H1 (cell line): Measurements from ENCODE around the gene SYNDIG1. TPM values are rescaled to one million over a fixed set of nuclear protein-coding genes. Genes with fewer than 3 reads are reported as not detected.

ENCODE experiments used
- CTCF ChIA-PET: fragments of 300-600 bp; sonication (Branson Sonifier 250); formaldehyde crosslinking; loops from one replicate; lab custom pipeline; 2021; ENCODE audit not compliant: partially characterized antibody; lab: Charles Lee
- POLR2A ChIA-PET: fragments of 300-600 bp; sonication (Branson Sonifier 250); formaldehyde crosslinking; loops from one replicate; lab custom pipeline; 2021; ENCODE audit warnings: inconsistent platforms; ENCODE audit not compliant: partially characterized antibody; lab: Charles Lee
- DNase-seq, 2 experiments: peaks; one replicate each; pipeline versions ENCODE4 v3.0.0 to v3.0.0-alpha.2; 2010 to 2022; ENCODE audit warnings: low spot score in 2 of 2, low read depth in 1 of 2, mixed read lengths in 1 of 2
- FAIRE-seq: peaks from 2 replicates; lab custom pipeline; 2011; peaks lifted over from hg19 to GRCh38; lab: Jason Lieb, UNC
- H2AFZ ChIP-seq: 2 replicates; pipeline ENCODE4 v1.8.1; 2012; ENCODE audit warnings: low read length, inconsistent platforms
- H2AK5ac ChIP-seq: 2 replicates; pipeline ENCODE4 v1.6.1; 2013; ENCODE audit warnings: low read depth, low read length
- H2BK120ac ChIP-seq: replicated peaks from 2 replicates; pipeline ENCODE3; 2013; ENCODE audit warnings: low read depth, low read length, inconsistent platforms
- H2BK12ac ChIP-seq: 2 replicates; pipeline ENCODE4 v1.6.1; 2013; ENCODE audit warnings: low read depth, low read length
- H2BK15ac ChIP-seq: 2 replicates; pipeline ENCODE4 v1.6.1; 2013; ENCODE audit warnings: low read length
- H2BK20ac ChIP-seq: 2 replicates; pipeline ENCODE4 v1.6.1; 2013; ENCODE audit warnings: low read length
- H2BK5ac ChIP-seq: 2 replicates; pipeline ENCODE4 v1.6.1; 2013; ENCODE audit warnings: low read depth, low read length
- H3K14ac ChIP-seq: 2 replicates; pipeline ENCODE4 v1.6.1; 2013; ENCODE audit warnings: inconsistent platforms; ENCODE audit not compliant: insufficient read length
- H3K18ac ChIP-seq: 2 replicates; pipeline ENCODE4 v1.6.1; 2013; ENCODE audit warnings: low read length; ENCODE audit errors: extremely low read depth
- H3K23ac ChIP-seq: 2 replicates; pipeline ENCODE4 v1.6.1; 2013; ENCODE audit warnings: inconsistent platforms; ENCODE audit not compliant: insufficient read length
- H3K23me2 ChIP-seq: 2 replicates; pipeline ENCODE4 v1.6.1; 2013; ENCODE audit warnings: low read depth, low read length
- H3K27ac ChIP-seq: 2 replicates; pipeline ENCODE4 v1.6.1; 2011; ENCODE audit warnings: low read depth, low read length, inconsistent platforms
- H3K27me3 ChIP-seq, 4 experiments: replicated peaks in 1 of 4; 1 replicate in 1 of 4; 2 replicates in 3 of 4; pipeline versions ENCODE4 v1.6.1 to v1.8.1; 2011 to 2013; ENCODE audit warnings: low read length in 3 of 4, mild to moderate bottlenecking in 3 of 4, inconsistent platforms in 2 of 4, mixed read lengths in 2 of 4, moderate library complexity in 1 of 4; ENCODE audit not compliant: control insufficient read depth in 3 of 4, insufficient read depth in 3 of 4; ENCODE audit errors: extremely low read depth in 1 of 4
- H3K36me3 ChIP-seq, 4 experiments: 2 replicates each; pipeline versions ENCODE4 v1.6.1 to v1.8.1; 2011 to 2013; ENCODE audit warnings: mild to moderate bottlenecking in 4 of 4, low read length in 3 of 4, moderate library complexity in 2 of 4, control low read depth in 1 of 4, inconsistent platforms in 1 of 4; ENCODE audit not compliant: insufficient read depth in 4 of 4, control insufficient read depth in 2 of 4
- H3K4ac ChIP-seq: replicated peaks from 2 replicates; pipeline ENCODE3; 2013; ENCODE audit warnings: low read length, low read depth, mixed read lengths, inconsistent platforms; ENCODE audit not compliant: insufficient read length
- H3K4me1 ChIP-seq, 4 experiments: replicated peaks in 1 of 4; 1 replicate in 1 of 4; 2 replicates in 3 of 4; pipeline versions ENCODE4 v1.6.1 to v1.8.1; 2011 to 2013; ENCODE audit warnings: low read length in 3 of 4, inconsistent platforms in 2 of 4, mixed read lengths in 1 of 4; ENCODE audit not compliant: insufficient read depth in 4 of 4, control insufficient read depth in 3 of 4
- H3K4me2 ChIP-seq, 2 experiments: 2 replicates each; pipeline versions ENCODE4 v1.6.1 to v1.8.1; 2011 to 2013; ENCODE audit warnings: low read depth in 2 of 2, low read length in 2 of 2, control low read depth in 1 of 2, inconsistent platforms in 1 of 2, mild to moderate bottlenecking in 1 of 2; ENCODE audit not compliant: insufficient read depth in 1 of 2
- H3K4me3 ChIP-seq, 4 experiments: fragments of 200-600, 300-600 bp in 1 of 4; sonication (generic), shearing (Covaris generic), sonication (Bioruptor Twin) in 1 of 4; 2 replicates each; pipeline versions ENCODE4 v1.5.1 to v1.8.1; 2011 to 2016; ENCODE audit warnings: low read length in 4 of 4, low read depth in 3 of 4, control low read depth in 2 of 4, inconsistent platforms in 2 of 4, mild to moderate bottlenecking in 2 of 4, mixed read lengths in 1 of 4, moderate library complexity in 1 of 4; ENCODE audit not compliant: insufficient read depth in 2 of 4; ENCODE audit errors: extremely low read depth in 1 of 4
- H3K56ac ChIP-seq: replicated peaks from 2 replicates; pipeline ENCODE3; 2013; ENCODE audit warnings: low read depth, mild to moderate bottlenecking, mixed read lengths, low read length, inconsistent platforms; ENCODE audit not compliant: insufficient read length
- H3K79me1 ChIP-seq: 2 replicates; pipeline ENCODE4 v1.6.1; 2013; ENCODE audit warnings: low read depth, low read length, control low read depth
- H3K79me2 ChIP-seq, 2 experiments: 2 replicates each; pipeline versions ENCODE4 v1.6.1 to v1.8.1; 2012 to 2013; ENCODE audit warnings: low read length in 2 of 2, mild to moderate bottlenecking in 2 of 2, inconsistent platforms in 1 of 2; ENCODE audit not compliant: insufficient read depth in 2 of 2, control insufficient read depth in 1 of 2
- H3K9ac ChIP-seq, 4 experiments: replicated peaks in 1 of 4; 1 replicate in 1 of 4; 2 replicates in 3 of 4; pipeline versions ENCODE4 v1.6.1 to v1.8.1; 2011 to 2013; ENCODE audit warnings: low read depth in 3 of 4, low read length in 3 of 4, control low read depth in 2 of 4, mild to moderate bottlenecking in 2 of 4, moderate library complexity in 2 of 4, inconsistent platforms in 1 of 4; ENCODE audit errors: extremely low read depth in 1 of 4
- H3K9me3 ChIP-seq, 2 experiments: 2 replicates each; pipeline versions ENCODE4 v1.6.1 to v1.8.1; 2012 to 2013; ENCODE audit warnings: mild to moderate bottlenecking in 2 of 2, moderate library complexity in 2 of 2, control low read depth in 1 of 2, inconsistent platforms in 1 of 2, low read depth in 1 of 2, low read length in 1 of 2, mixed read lengths in 1 of 2; ENCODE audit not compliant: insufficient read depth in 2 of 2
- H4K20me1 ChIP-seq, 2 experiments: replicated peaks in 1 of 2; 2 replicates each; pipeline versions ENCODE3 to v1.8.1; 2011 to 2013; ENCODE audit warnings: inconsistent platforms in 2 of 2, low read length in 2 of 2, mild to moderate bottlenecking in 1 of 2; ENCODE audit not compliant: insufficient read depth in 2 of 2, control insufficient read depth in 1 of 2
- H4K5ac ChIP-seq: 2 replicates; pipeline ENCODE4 v1.6.1; 2013; ENCODE audit warnings: low read length, low read depth, mixed read lengths, inconsistent platforms; ENCODE audit not compliant: insufficient read length
- H4K8ac ChIP-seq: 2 replicates; pipeline ENCODE4 v1.8.0; 2013; ENCODE audit warnings: mild to moderate bottlenecking, moderate library complexity, low read length, inconsistent platforms; ENCODE audit not compliant: insufficient read depth; ENCODE audit errors: extremely low read depth
- H4K91ac ChIP-seq: replicated peaks from 2 replicates; pipeline ENCODE3; 2013; ENCODE audit warnings: low read length, mixed read lengths, inconsistent platforms; ENCODE audit not compliant: insufficient read length
- CBX5 ChIP-seq: fragments of 300-800, 300-1000 bp; sonication (generic); IDR thresholded peaks from 2 replicates; pipeline ENCODE4 v1.7.1; 2016; ENCODE audit warnings: antibody characterized with exemption, low read length, low read depth
- CTCF ChIP-seq, 3 experiments: IDR thresholded peaks; 1 replicate in 2 of 3; 2 replicates in 1 of 3; pipeline versions ENCODE4 v1.5.1 to v1.6.1; 2011; ENCODE audit warnings: low read length in 3 of 3, mild to moderate bottlenecking in 3 of 3, inconsistent platforms in 2 of 3, low read depth in 1 of 3, moderate library complexity in 1 of 3; ENCODE audit not compliant: insufficient read depth in 1 of 3; ENCODE audit errors: control extremely low read depth in 1 of 3
- FOSL1 ChIP-seq: IDR thresholded peaks from 2 replicates; pipeline ENCODE4 v1.6.1; 2011; ENCODE audit warnings: mild to moderate bottlenecking, low read depth, low read length, moderate library complexity; ENCODE audit not compliant: insufficient read depth
- PHF8 ChIP-seq: fragments of 200-600 bp; sonication (generic); conservative IDR thresholded peaks from 2 replicates; pipeline ENCODE4 v1.7.1; 2012; ENCODE audit warnings: low read depth, mild to moderate bottlenecking, inconsistent platforms, low read length, moderate library complexity
- RAD21 ChIP-seq, 2 experiments: IDR thresholded peaks in 1 of 2; conservative IDR thresholded peaks in 1 of 2; 2 replicates each; pipeline ENCODE4 v1.6.1; 2011; ENCODE audit warnings: low read depth in 2 of 2, low read length in 2 of 2, improper control_type of control experiment in 1 of 2, inconsistent platforms in 1 of 2, mild to moderate bottlenecking in 1 of 2, moderate library complexity in 1 of 2
- SRF ChIP-seq: IDR thresholded peaks from 2 replicates; pipeline ENCODE4 v1.6.1; 2011; ENCODE audit warnings: mild to moderate bottlenecking, low read depth, low read length, moderate library complexity
- SUZ12 ChIP-seq: fragments of 200-600 bp; sonication (generic); IDR thresholded peaks from 2 replicates; pipeline ENCODE4 v1.6.1; 2012; ENCODE audit warnings: mild to moderate bottlenecking, inconsistent platforms, low read length, moderate library complexity, mixed read lengths
- TCF12 ChIP-seq: IDR thresholded peaks from 2 replicates; pipeline ENCODE4 v1.6.1; 2011; ENCODE audit warnings: low read depth, mild to moderate bottlenecking, low read length
- WGBS, 2 experiments: shearing (Covaris generic) in 1 of 2; methylation state at CpG; one replicate each; pipeline versions ENCODE4 v1.1.6 to v1.1.7; 2013 to 2015; ENCODE audit warnings: low lambda C conversion rate in 2 of 2, mixed read lengths in 2 of 2, inconsistent platforms in 1 of 2, low coverage in 1 of 2, missing lambda C conversion rate in 1 of 2; ENCODE audit not compliant: insufficient replicate concordance in 2 of 2, insufficient coverage in 1 of 2, insufficient read length in 1 of 2; ENCODE audit errors: extremely low coverage in 1 of 2, missing lambda C conversion rate in 1 of 2; 5-methylcytosine and 5-hydroxymethylcytosine counted together
- polyA plus RNA-seq, 7 experiments: library from polyadenylated mRNA; depleted of rRNA in 3 of 7; stranded (reverse) in 5 of 7; unstranded in 2 of 7; fragments of >200 nt in 5 of 7; fragments of 200-250 nt in 2 of 7; gene quantifications; 1 replicate in 5 of 7; 2 replicates in 1 of 7; 4 replicates in 1 of 7; pipeline versions ENCODE4 v1.2.1 to v1.2.3, GENCODE V29; 2011 to 2013; ENCODE audit warnings: missing spikeins in 2 of 7, mixed read lengths in 2 of 7
- total RNA-seq: library from RNA; stranded (reverse); fragmentation: NEBNext Ultra II Directional; extraction: Animal tissue kit (Norgen Biotek cat#: 25700); gene quantifications from 2 replicates; pipeline ENCODE4 v1.2.1, GENCODE V29; 2021
- TF ChIP-seq, protein P1 (sequence below): IDR thresholded peaks from 2 replicates; pipeline ENCODE4 v1.6.1; 2012; ENCODE audit warnings: low read length, inconsistent platforms

Gene SYNDIG1
- total and polyA plus RNA-seq, 2 of the 8 experiments (the other 6 are each of a cell fraction or from before 2014, with no cell fraction given): 6.5 to 7.8 TPM

DNA sequence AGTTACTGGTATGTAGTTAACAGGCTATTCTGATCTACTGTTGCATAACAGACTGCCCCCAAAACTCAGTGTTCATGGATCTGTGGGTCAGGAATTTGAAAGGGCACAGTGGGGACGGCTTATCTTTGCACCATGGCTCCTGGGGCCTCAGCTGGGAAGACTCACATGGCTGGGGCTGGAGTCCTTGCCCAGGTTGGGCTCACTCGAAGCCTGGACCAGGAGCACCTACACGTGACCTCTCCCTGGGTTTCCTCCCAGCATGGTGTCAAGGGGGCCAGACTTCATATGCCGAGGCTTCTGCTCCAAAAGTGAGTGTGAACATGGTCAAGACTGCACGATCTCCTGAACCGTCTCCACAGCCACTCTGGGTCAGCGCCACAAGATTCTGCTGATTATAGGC lies 11.7 kb downstream of the SYNDIG1 start:
- ChIA-PET POLR2A (no interaction called here), CTCF (interaction anchor here (1.2 kb wide), 1 partner anchor 11 kb away, joined by 3 read pairs; no protein-coding TSS in a partner anchor)
- no peak overlapping the region for H3K18ac ChIP-seq
- FAIRE-seq (no peak), DNase-seq (no peak)
- peaks cover 9 to 12% of the 10 kb centered on the region in 2 experiments for H4K20me1 ChIP-seq
- H3K23ac ChIP-seq: no peak overlapping the region
- 96% methylated on average over 7 of the region's 7 CpGs; no CpG with 5 or more reads in 1 of the 2 experiments for WGBS, 2 experiments
- no peak overlapping the region for H2BK12ac ChIP-seq
- H4K91ac ChIP-seq: no peak overlapping the region
- H3K79me1 ChIP-seq: peaks cover 9% of the 10 kb centered on the region
- H3K4me2 ChIP-seq: no peak overlapping the region
- no peak overlapping the region for H3K56ac ChIP-seq
- no peak overlapping the region for H3K27ac ChIP-seq
- no peak overlapping the region for H2BK5ac ChIP-seq
- H3K79me2 ChIP-seq: peaks cover 0 to 58% of the 10 kb centered on the region in 2 experiments; a peak in 2 of 4 replicates
- no peak overlapping the region for H2BK20ac ChIP-seq
- no peak overlapping the region for H2BK15ac ChIP-seq
- H3K27me3 ChIP-seq: no peaks in the 10 kb centered on the region
- no peak overlapping the region for H3K14ac ChIP-seq
- no peaks in the 10 kb centered on the region for H3K9me3 ChIP-seq
- no peak overlapping the region for H2AFZ ChIP-seq
- no peak overlapping the region for H2BK120ac ChIP-seq
- H3K4ac ChIP-seq: no peak overlapping the region
- no peaks in the 10 kb centered on the region for H3K23me2 ChIP-seq
- peaks cover 0 to 22% (median 8%) of the 10 kb centered on the region in 4 experiments; a peak in 5 of 7 replicates for H3K4me1 ChIP-seq
- no peak overlapping the region for H3K9ac ChIP-seq
- H4K5ac ChIP-seq: no peak overlapping the region
- no peaks in the 10 kb centered on the region for H3K36me3 ChIP-seq
- no peak overlapping the region for H3K4me3 ChIP-seq
- H2AK5ac ChIP-seq: no peak overlapping the region
- no peak overlapping the region for H4K8ac ChIP-seq
- TF ChIP-seq SUZ12 (no peak), SRF (no peak), FOSL1 (no peak), CBX5 (no peak), TCF12 (no peak), CTCF (IDR thresholded peaks at IDR 0.05; ENCODE audit: control extremely low read depth in 1 of 3, insufficient read depth in 1 of 3, low read depth in 1 of 3, low read length in 3 of 3) (no peak), PHF8 (no peak), RAD21 (IDR thresholded peaks at IDR 0.05 in 1 of 2, conservative IDR thresholded peaks at IDR 0.05 in 1 of 2; ENCODE audit: low read depth in 2 of 2, low read length in 2 of 2) (no peak)
- TF ChIP-seq, protein P1, sequence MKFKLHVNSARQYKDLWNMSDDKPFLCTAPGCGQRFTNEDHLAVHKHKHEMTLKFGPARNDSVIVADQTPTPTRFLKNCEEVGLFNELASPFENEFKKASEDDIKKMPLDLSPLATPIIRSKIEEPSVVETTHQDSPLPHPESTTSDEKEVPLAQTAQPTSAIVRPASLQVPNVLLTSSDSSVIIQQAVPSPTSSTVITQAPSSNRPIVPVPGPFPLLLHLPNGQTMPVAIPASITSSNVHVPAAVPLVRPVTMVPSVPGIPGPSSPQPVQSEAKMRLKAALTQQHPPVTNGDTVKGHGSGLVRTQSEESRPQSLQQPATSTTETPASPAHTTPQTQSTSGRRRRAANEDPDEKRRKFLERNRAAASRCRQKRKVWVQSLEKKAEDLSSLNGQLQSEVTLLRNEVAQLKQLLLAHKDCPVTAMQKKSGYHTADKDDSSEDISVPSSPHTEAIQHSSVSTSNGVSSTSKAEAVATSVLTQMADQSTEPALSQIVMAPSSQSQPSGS: no peak
